Chondrocyte (in vitro differentiated cells): ENCODE results near the gene CYSRT1. TPM values are rescaled to one million over a fixed set of nuclear protein-coding genes. Genes with fewer than 3 reads are reported as not detected.

ENCODE experiments used
- DNase-seq: peaks from one replicate; pipeline ENCODE4 v3.0.0; 2021; ENCODE audit warnings: mixed read lengths, low spot score
- H3K27ac Mint-ChIP-seq: one replicate; pipeline ENCODE4 v1.8.0; 2021; ENCODE audit warnings: mild to moderate bottlenecking, moderate library complexity, mixed read lengths; ENCODE audit not compliant: unreplicated experiment
- H3K27me3 Mint-ChIP-seq: 2 replicates; pipeline ENCODE4 v1.8.0; 2021; ENCODE audit warnings: low read depth, mixed read lengths
- H3K36me3 Mint-ChIP-seq: 2 replicates; pipeline ENCODE4 v1.8.0; 2021; ENCODE audit warnings: low read depth, mixed read lengths
- H3K4me1 Mint-ChIP-seq: 2 replicates; pipeline ENCODE4 v1.8.0; 2021; ENCODE audit warnings: low read depth, mild to moderate bottlenecking, mixed read lengths
- H3K4me3 Mint-ChIP-seq: one replicate; pipeline ENCODE4 v1.8.0; 2021; ENCODE audit warnings: mild to moderate bottlenecking, moderate library complexity, mixed read lengths; ENCODE audit not compliant: unreplicated experiment
- H3K9me3 Mint-ChIP-seq: 2 replicates; pipeline ENCODE4 v1.8.0; 2021; ENCODE audit warnings: low read depth, mixed read lengths
- CTCF ChIP-seq: fragments of 200-600 bp; sonication (generic); IDR thresholded peaks from 2 replicates; pipeline ENCODE4 v1.5.0; 2021; ENCODE audit warnings: antibody characterized with exemption, mild to moderate bottlenecking, moderate library complexity
- total RNA-seq: library from RNA; stranded (reverse); gene quantifications from 3 replicates; pipeline ENCODE4 v1.2.1, GENCODE V29; 2021

The CYSRT1 gene
- total RNA-seq, 1 donor from 2014 or later = 0.92 TPM

GRCh38 chr9:137267933-137268355 lies 43.0 kb downstream of the CYSRT1 start:
- no peaks in the 10 kb centered on the region for H3K27me3 Mint-ChIP-seq
- peaks cover 12% of the 10 kb centered on the region for H3K36me3 Mint-ChIP-seq
- H3K4me1 Mint-ChIP-seq = peaks cover 38% of the 10 kb centered on the region
- H3K9me3 Mint-ChIP-seq = no peaks in the 10 kb centered on the region
- no peak for DNase-seq
- no peak overlapping the region for H3K4me3 Mint-ChIP-seq
- peak overlapping the region; percentile 71 for H3K27ac Mint-ChIP-seq
- TF ChIP-seq CTCF = no peak

- Mint-ChIP-seq H3K4me3 (no peak overlapping the region), H3K36me3 (peaks cover 16% of the 10 kb centered on the region), H3K4me1 (peaks cover 38% of the 10 kb centered on the region), H3K27ac (peak overlapping the region; percentile 71), H3K9me3 (no peaks in the 10 kb centered on the region), H3K27me3 (no peaks in the 10 kb centered on the region)
- no peak for TF ChIP-seq CTCF
- DNase-seq = no peak
These were observed 43.7 kb downstream of the CYSRT1 start for GRCh38 chr9:137268538-137269201.

- no peak for TF ChIP-seq CTCF
- Mint-ChIP-seq H3K27ac (peak overlapping the region; percentile 71), H3K36me3 (peaks cover 16% of the 10 kb centered on the region), H3K4me1 (peaks cover 40% of the 10 kb centered on the region), H3K27me3 (no peaks in the 10 kb centered on the region), H3K4me3 (no peak overlapping the region), H3K9me3 (no peaks in the 10 kb centered on the region)
- no peak for DNase-seq
These were observed 44.3 kb downstream of the CYSRT1 start for GRCh38 chr9:137269231-137269772.

- H3K27ac Mint-ChIP-seq = peak overlapping the region; percentile 83
- no peaks in the 10 kb centered on the region for H3K27me3 Mint-ChIP-seq
- H3K4me1 Mint-ChIP-seq = peaks cover 53% of the 10 kb centered on the region
- no peak for TF ChIP-seq CTCF
- no peak overlapping the region for H3K4me3 Mint-ChIP-seq
- peaks cover 14% of the 10 kb centered on the region for H3K36me3 Mint-ChIP-seq
- no peaks in the 10 kb centered on the region for H3K9me3 Mint-ChIP-seq
- DNase-seq = no peak
These were observed 46.1 kb downstream of the CYSRT1 start for GRCh38 chr9:137270929-137271695.

GRCh38 chr9:137271696-137272076 lies 46.7 kb downstream of the CYSRT1 start:
- Mint-ChIP-seq H3K27me3 (no peaks in the 10 kb centered on the region), H3K4me3 (no peak overlapping the region), H3K36me3 (peaks cover 14% of the 10 kb centered on the region), H3K4me1 (peaks cover 56% of the 10 kb centered on the region), H3K27ac (peak overlapping the region; percentile 83), H3K9me3 (no peaks in the 10 kb centered on the region)
- no peak for TF ChIP-seq CTCF
- DNase-seq = no peak
